ENCODE data around the gene SERPINA4.
"Not testable (repeated sequence)": the region's sequence is repeated elsewhere in the genome, so short reads cannot be mapped to it uniquely, and the experiment has no call there.

SERPINA4 gene

DNA sequence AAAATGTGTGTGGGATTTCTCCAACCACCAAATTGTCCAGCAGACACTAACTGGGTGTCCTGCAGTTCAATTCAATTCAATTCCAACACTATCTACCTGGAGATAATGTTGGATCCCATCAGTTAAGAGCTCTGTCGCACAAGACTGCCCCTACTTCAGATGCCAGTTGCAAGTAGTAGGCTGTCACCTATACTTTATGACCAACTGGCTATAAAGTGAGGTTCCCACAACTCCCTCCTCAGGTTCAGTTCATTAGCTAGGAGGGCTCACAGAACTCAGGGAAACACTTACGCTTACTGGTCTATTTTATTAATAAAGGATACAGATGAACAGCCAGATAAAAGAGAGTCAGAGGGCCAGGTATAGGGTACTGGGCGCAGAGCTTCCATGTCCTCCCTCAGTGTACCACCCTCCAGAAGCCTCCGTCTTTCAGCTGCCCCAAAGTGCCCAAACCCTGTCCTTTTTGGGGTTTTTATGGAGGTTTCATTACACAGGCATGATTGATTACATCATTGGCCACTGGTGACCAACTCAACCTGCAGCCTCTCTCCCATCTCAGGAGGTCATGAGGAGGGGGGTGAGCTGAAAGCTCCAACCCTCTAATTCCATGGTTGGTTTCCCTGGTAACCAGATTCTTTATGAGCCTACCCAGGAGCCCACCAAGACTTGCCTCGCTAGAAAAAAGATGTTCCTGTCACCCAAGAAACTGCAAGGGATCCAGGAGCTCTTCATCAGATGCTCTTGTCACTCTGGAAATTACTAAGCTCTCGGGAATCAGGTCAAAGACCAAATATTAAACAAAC, 12.4 kb downstream of the SERPINA4 start:
- Histone ChIP-seq H3K27ac (ENCODE audit: low read depth in 2 of 2, low read length in 2 of 2) (no peak overlapping the region), H3K36me3 (ENCODE audit: control insufficient read depth in 2 of 2, insufficient read depth in 2 of 2, low read length in 2 of 2) (no peaks in the 10 kb centered on the region), H3K9ac (ENCODE audit: low read depth in 1 of 2, low read length in 2 of 2) (no peak overlapping the region), H3K27me3 (ENCODE audit: control insufficient read depth in 2 of 2, insufficient read depth in 2 of 2, low read length in 2 of 2) (no peaks in the 10 kb centered on the region), H3K9me3 (ENCODE audit: control insufficient read depth in 2 of 2, low read length in 2 of 2) (no peaks in the 10 kb centered on the region), H3K4me1 (ENCODE audit: control insufficient read depth in 2 of 2, insufficient read depth in 2 of 2, low read length in 2 of 2) (no peaks in the 10 kb centered on the region), H3K4me3 (ENCODE audit: low read length in 2 of 2) (no peak overlapping the region)

DNA sequence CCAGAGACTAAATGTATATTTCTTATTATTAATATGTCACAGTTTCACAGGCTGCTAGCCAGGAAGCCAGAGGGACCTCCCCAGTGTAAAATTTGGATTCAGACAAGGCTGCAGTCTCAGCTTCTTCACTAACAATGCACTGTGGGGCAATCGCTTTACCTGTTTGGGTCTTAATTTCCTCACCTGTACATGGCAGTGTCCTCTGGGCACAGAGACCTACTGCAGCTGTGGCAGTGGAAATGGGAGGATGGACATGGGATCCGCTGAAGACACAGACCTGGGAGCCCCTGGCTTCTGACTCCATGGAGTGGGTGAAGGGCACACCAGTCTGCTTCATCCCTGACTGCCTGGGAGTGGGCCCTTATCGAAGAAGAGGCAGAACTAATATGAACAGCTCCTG, 13.1 kb downstream of the SERPINA4 start:
- no peaks in the 10 kb centered on the region for H3K9me3 ChIP-seq (ENCODE audit: control insufficient read depth in 2 of 2, low read length in 2 of 2)
- no peaks in the 10 kb centered on the region for H3K36me3 ChIP-seq (ENCODE audit: control insufficient read depth in 2 of 2, insufficient read depth in 2 of 2, low read length in 2 of 2)
- no peaks in the 10 kb centered on the region for H3K4me1 ChIP-seq (ENCODE audit: control insufficient read depth in 2 of 2, insufficient read depth in 2 of 2, low read length in 2 of 2)
- no peaks in the 10 kb centered on the region for H3K27me3 ChIP-seq (ENCODE audit: control insufficient read depth in 2 of 2, insufficient read depth in 2 of 2, low read length in 2 of 2)
- H3K27ac ChIP-seq (ENCODE audit: low read depth in 2 of 2, low read length in 2 of 2) = no peak overlapping the region
- H3K4me3 ChIP-seq (ENCODE audit: low read length in 2 of 2) = no peak overlapping the region
- H3K9ac ChIP-seq (ENCODE audit: low read depth in 1 of 2, low read length in 2 of 2) = no peak overlapping the region

DNA sequence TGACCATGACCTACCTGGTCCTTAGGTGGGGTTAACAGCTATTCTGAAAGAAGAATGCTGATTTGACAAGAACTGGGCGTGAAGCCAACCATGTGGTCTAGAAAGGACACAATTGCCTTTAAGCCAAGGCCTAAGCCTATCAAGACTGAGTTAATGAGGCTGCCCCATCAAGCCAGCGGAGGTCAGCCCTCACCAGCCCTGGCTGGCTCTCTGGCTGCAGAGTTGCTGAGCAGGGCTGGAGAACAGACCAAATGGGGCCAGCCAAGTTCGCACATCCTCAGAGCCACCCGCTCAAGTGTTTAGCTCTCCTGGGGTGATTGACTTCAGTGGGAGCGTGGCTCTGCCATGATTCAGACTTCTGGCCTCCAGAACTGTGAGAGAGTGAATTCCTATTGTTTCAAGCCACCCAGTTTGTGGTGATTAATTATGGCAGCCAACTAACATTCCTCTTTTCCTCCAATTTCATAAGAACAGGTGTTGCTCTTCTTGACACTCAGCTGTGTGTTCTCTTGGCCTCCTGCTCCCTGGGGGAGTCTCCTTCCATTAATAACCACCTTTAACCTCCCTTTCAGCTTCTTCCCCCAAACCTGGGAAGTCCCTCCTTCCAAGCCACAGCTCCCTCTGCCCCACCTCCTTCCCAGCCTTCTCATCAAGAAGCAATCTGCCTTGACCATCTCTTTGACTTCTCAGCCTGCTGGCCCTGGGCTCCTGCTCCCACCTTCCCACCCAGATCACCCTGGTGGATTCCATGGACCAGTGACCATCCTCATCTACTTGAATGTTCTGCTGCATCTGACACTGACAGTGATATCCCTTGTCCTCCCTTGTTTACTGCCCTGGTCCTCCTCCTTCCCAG, 14.7 kb downstream of the SERPINA4 start:
- H3K4me3 ChIP-seq (ENCODE audit: low read length in 2 of 2) = no peak overlapping the region
- H3K9me3 ChIP-seq (ENCODE audit: control insufficient read depth in 2 of 2, low read length in 2 of 2) = no peaks in the 10 kb centered on the region
- no peak overlapping the region for H3K9ac ChIP-seq (ENCODE audit: low read depth in 1 of 2, low read length in 2 of 2)
- H3K4me1 ChIP-seq (ENCODE audit: control insufficient read depth in 2 of 2, insufficient read depth in 2 of 2, low read length in 2 of 2) = no peaks in the 10 kb centered on the region
- H3K36me3 ChIP-seq (ENCODE audit: control insufficient read depth in 2 of 2, insufficient read depth in 2 of 2, low read length in 2 of 2) = no peaks in the 10 kb centered on the region
- H3K27ac ChIP-seq (ENCODE audit: low read depth in 2 of 2, low read length in 2 of 2) = no peak overlapping the region
- no peaks in the 10 kb centered on the region for H3K27me3 ChIP-seq (ENCODE audit: control insufficient read depth in 2 of 2, insufficient read depth in 2 of 2, low read length in 2 of 2)

DNA sequence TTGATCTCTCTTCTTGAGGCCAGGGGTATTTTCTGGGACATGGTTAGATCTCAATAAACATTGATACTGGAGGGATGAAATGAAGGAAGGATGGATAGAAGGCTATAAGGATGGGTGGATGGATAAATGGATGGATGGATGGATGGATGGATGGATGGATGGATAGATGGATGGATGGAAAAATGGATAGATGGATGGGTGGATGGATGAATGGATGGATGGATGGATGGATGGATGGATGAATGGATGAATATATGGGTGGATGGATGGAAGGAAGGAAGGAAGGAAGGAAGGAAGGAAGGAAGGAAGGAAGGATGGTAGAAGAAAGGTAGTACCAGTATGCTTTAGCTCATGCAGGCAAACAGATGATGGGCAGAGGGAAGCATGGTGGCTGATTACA, 16.2 kb downstream of the SERPINA4 start:
- not testable (repeated sequence) for H3K27me3 ChIP-seq (ENCODE audit: control insufficient read depth in 2 of 2, insufficient read depth in 2 of 2, low read length in 2 of 2); H3K9ac ChIP-seq (ENCODE audit: low read depth in 1 of 2, low read length in 2 of 2); H3K27ac ChIP-seq (ENCODE audit: low read depth in 2 of 2, low read length in 2 of 2); H3K36me3 ChIP-seq (ENCODE audit: control insufficient read depth in 2 of 2, insufficient read depth in 2 of 2, low read length in 2 of 2); H3K4me1 ChIP-seq (ENCODE audit: control insufficient read depth in 2 of 2, insufficient read depth in 2 of 2, low read length in 2 of 2); H3K9me3 ChIP-seq (ENCODE audit: control insufficient read depth in 2 of 2, low read length in 2 of 2); H3K4me3 ChIP-seq (ENCODE audit: low read length in 2 of 2)

DNA sequence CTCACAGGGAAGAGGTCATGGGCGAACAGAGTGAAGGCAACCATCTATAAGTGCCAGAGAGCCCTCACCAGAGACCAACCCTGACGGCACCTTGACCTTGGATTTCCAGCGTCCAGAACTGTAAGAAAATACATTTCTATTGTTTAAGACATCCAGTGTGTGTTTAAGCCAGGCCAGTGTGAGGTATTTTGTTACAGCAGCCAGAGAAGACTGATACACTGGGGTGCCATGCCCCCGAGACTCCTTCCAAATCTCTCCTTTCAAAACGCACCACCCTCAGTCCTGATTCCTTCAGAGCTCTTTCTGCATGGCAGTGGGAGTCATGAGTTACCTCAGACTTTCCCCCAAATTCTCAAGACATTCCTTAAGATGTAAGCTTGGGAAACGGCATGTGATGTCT, 17.5 kb downstream of the SERPINA4 start:
- Histone ChIP-seq H3K9me3 (ENCODE audit: control insufficient read depth in 2 of 2, low read length in 2 of 2) (no peaks in the 10 kb centered on the region), H3K36me3 (ENCODE audit: control insufficient read depth in 2 of 2, insufficient read depth in 2 of 2, low read length in 2 of 2) (no peaks in the 10 kb centered on the region), H3K9ac (ENCODE audit: low read depth in 1 of 2, low read length in 2 of 2) (no peak overlapping the region), H3K27ac (ENCODE audit: low read depth in 2 of 2, low read length in 2 of 2) (no peak overlapping the region), H3K27me3 (ENCODE audit: control insufficient read depth in 2 of 2, insufficient read depth in 2 of 2, low read length in 2 of 2) (no peaks in the 10 kb centered on the region), H3K4me3 (ENCODE audit: low read length in 2 of 2) (no peak overlapping the region), H3K4me1 (ENCODE audit: control insufficient read depth in 2 of 2, insufficient read depth in 2 of 2, low read length in 2 of 2) (no peaks in the 10 kb centered on the region)

DNA sequence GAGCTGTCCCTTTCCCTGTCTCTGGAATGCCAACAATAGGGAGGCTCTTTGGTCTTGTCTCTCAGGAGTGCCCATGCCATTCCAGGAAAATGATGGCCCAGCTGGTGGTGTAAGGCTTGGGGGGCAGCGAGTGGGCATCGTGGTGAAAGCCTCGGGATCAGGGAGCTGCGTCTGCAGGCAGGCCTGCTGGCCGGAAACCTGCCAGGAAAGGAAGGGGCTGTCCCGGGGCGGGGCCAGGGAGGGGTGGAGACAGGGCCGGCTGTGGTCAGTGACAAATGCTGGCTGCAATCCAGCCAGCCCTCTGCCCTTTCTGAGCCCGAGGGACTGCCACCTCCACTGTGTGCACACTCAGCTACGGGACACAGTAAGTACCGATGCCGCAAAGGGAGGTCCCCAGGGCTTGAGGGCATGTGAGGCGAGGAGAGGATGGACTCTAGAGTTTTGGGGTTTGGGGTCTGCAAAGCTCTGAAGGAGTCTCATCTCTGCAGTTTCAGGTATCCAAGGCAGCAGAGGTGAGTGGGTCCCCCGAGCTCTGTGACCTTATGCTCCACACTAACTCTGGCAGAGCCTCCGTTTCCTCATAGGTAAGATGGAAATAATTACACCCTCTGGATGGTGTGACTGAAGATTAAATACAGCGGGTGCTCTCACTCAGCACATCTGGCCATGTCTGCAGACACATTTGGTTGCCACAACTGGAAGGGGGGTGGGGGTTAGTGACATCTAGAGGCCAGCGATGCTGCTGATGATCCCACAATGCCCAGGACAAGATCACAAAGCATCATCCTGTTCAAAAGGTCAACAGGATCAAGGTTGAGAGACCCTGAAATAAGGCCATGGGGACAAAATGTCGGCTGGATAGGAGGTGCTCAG, 20.1 kb downstream of the SERPINA4 start, which contains the start of gene SERPINA5:
Gene SERPINA5 (plus strand): TSS at position 300 of the 873 bp plus-strand sequence. CDS start 5,937 bp downstream, outside the sequence.
- H3K27ac ChIP-seq (ENCODE audit: low read depth in 2 of 2, low read length in 2 of 2) = no peak within 1 kb of the TSS
- H3K9ac ChIP-seq (ENCODE audit: low read depth in 1 of 2, low read length in 2 of 2) = no peak within 1 kb of the TSS
- no peak within 1 kb of the TSS for H3K4me3 ChIP-seq (ENCODE audit: low read length in 2 of 2)
- no peaks in the 10 kb centered on the region for H3K9me3 ChIP-seq (ENCODE audit: control insufficient read depth in 2 of 2, low read length in 2 of 2)
- no peaks in the 10 kb centered on the region for H3K36me3 ChIP-seq (ENCODE audit: control insufficient read depth in 2 of 2, insufficient read depth in 2 of 2, low read length in 2 of 2)
- H3K27me3 ChIP-seq (ENCODE audit: control insufficient read depth in 2 of 2, insufficient read depth in 2 of 2, low read length in 2 of 2) = no peaks in the 10 kb centered on the region
- no peaks in the 10 kb centered on the region for H3K4me1 ChIP-seq (ENCODE audit: control insufficient read depth in 2 of 2, insufficient read depth in 2 of 2, low read length in 2 of 2)

DNA sequence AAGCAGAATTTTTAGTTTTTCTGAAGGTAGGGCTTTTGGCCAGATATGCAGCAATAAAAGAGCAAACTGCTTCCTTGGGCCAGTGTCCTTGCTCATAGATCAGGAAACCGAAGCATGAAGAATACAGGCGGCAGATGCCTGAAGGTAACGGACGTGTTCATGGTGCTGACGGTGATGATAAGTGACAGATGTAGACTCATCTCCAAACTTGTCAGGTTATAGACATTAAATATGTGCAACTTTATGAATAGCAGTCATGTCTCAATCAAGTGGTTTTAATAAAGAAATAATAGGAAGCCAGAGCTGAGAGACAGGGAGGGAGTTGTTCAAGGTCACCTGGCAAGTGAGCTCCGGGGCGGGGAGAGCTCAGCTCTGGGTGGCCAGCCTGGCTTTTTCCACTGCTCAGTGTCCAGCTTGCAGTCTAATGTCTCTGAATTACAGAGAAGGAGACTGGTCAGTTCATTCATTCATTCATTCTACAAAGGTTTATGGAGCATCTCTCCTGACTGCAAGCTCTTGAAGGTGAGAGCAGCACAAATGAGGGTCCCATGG, 21.0 kb downstream of the SERPINA4 start:
- H3K4me1 ChIP-seq (ENCODE audit: control insufficient read depth in 2 of 2, insufficient read depth in 2 of 2, low read length in 2 of 2) = no peaks in the 10 kb centered on the region
- H3K4me3 ChIP-seq (ENCODE audit: low read length in 2 of 2) = no peak overlapping the region
- no peaks in the 10 kb centered on the region for H3K9me3 ChIP-seq (ENCODE audit: control insufficient read depth in 2 of 2, low read length in 2 of 2)
- no peak overlapping the region for H3K27ac ChIP-seq (ENCODE audit: low read depth in 2 of 2, low read length in 2 of 2)
- H3K36me3 ChIP-seq (ENCODE audit: control insufficient read depth in 2 of 2, insufficient read depth in 2 of 2, low read length in 2 of 2) = no peaks in the 10 kb centered on the region
- no peaks in the 10 kb centered on the region for H3K27me3 ChIP-seq (ENCODE audit: control insufficient read depth in 2 of 2, insufficient read depth in 2 of 2, low read length in 2 of 2)
- no peak overlapping the region for H3K9ac ChIP-seq (ENCODE audit: low read depth in 1 of 2, low read length in 2 of 2)

DNA sequence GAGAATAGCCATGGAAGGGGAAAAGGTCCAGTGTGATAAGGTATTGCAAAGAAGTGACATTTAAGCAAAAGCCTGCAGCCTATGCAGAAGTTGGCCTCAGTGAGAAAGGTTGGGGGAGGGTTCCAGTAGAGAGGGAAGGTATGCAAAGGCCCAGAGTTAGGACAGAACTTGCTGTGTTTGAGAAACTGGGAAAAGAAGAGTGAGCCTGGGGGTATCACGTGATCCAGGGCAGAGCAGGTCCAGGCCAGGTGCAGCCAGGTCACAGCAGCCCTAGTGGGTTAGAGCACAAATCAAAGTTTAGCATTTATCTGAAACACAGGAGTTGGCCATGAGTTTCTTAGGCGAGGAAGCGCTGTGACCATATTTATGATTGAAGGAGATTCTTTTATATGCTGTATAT, 21.6 kb downstream of the SERPINA4 start:
- Histone ChIP-seq H3K9ac (ENCODE audit: low read depth in 1 of 2, low read length in 2 of 2) (no peak overlapping the region), H3K27me3 (ENCODE audit: control insufficient read depth in 2 of 2, insufficient read depth in 2 of 2, low read length in 2 of 2) (no peaks in the 10 kb centered on the region), H3K36me3 (ENCODE audit: control insufficient read depth in 2 of 2, insufficient read depth in 2 of 2, low read length in 2 of 2) (no peaks in the 10 kb centered on the region), H3K9me3 (ENCODE audit: control insufficient read depth in 2 of 2, low read length in 2 of 2) (no peaks in the 10 kb centered on the region), H3K27ac (ENCODE audit: low read depth in 2 of 2, low read length in 2 of 2) (no peak overlapping the region), H3K4me1 (ENCODE audit: control insufficient read depth in 2 of 2, insufficient read depth in 2 of 2, low read length in 2 of 2) (no peaks in the 10 kb centered on the region), H3K4me3 (ENCODE audit: low read length in 2 of 2) (no peak overlapping the region)

DNA sequence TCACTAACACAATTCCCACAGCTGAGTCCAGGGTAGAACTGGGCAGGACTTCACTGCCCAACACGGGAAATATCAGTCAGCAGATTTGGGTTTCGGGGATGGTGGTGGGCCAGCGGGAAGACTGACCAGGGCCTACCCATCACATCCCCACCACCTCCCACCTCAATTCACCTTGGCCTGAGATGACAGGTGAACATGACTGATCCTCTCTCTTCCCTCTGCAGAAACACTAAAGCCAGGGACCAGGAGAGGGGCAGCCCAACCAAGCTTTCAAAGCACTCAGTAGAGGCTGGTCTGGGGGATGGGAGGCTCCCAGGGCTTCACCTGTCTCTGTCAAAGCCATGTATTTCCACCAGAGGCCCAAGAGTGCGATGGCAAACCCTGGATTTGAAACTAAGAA, 22.3 kb downstream of the SERPINA4 start:
- H3K4me3 ChIP-seq (ENCODE audit: low read length in 2 of 2) = no peak overlapping the region
- no peaks in the 10 kb centered on the region for H3K36me3 ChIP-seq (ENCODE audit: control insufficient read depth in 2 of 2, insufficient read depth in 2 of 2, low read length in 2 of 2)
- no peaks in the 10 kb centered on the region for H3K9me3 ChIP-seq (ENCODE audit: control insufficient read depth in 2 of 2, low read length in 2 of 2)
- H3K4me1 ChIP-seq (ENCODE audit: control insufficient read depth in 2 of 2, insufficient read depth in 2 of 2, low read length in 2 of 2) = no peaks in the 10 kb centered on the region
- H3K27me3 ChIP-seq (ENCODE audit: control insufficient read depth in 2 of 2, insufficient read depth in 2 of 2, low read length in 2 of 2) = no peaks in the 10 kb centered on the region
- no peak overlapping the region for H3K27ac ChIP-seq (ENCODE audit: low read depth in 2 of 2, low read length in 2 of 2)
- H3K9ac ChIP-seq (ENCODE audit: low read depth in 1 of 2, low read length in 2 of 2) = no peak overlapping the region

Data from mucosa of rectum (tissue), 2 donors.